Karpas-422 (cell line): ENCODE measurements around the gene EIF6. TPM values are rescaled to one million over a fixed set of nuclear protein-coding genes. Genes with fewer than 3 reads are reported as not detected.
A peak's percentile ranks its signal among the peaks of the same experiment; 100 is the strongest.

Experiments
- DNase-seq: peaks from one replicate; pipeline ENCODE4 v3.0.0-alpha.2; 2015
- H2AFZ ChIP-seq: fragments of 200-600 bp; sonication (generic); 2 replicates; pipeline ENCODE4 v1.6.1; 2014; ENCODE audit warnings: antibody characterized with exemption, low read length, mixed read lengths
- H3K27ac ChIP-seq: fragments of 200-600 bp; sonication (generic); 2 replicates; pipeline ENCODE4 v1.5.1; 2014; ENCODE audit warnings: mild to moderate bottlenecking, low read length, moderate library complexity
- H3K27me3 ChIP-seq: fragments of 200-600 bp; sonication (generic); 2 replicates; pipeline ENCODE4 v1.6.1; 2014; ENCODE audit warnings: low read length, mixed read lengths
- H3K36me3 ChIP-seq: fragments of 200-600 bp; sonication (generic); 2 replicates; pipeline ENCODE4 v1.6.1; 2014; ENCODE audit warnings: low read length, mixed read lengths; ENCODE audit not compliant: insufficient read depth
- H3K4me1 ChIP-seq: fragments of 200-600 bp; sonication (generic); 2 replicates; pipeline ENCODE4 v1.6.1; 2014; ENCODE audit warnings: mild to moderate bottlenecking, low read length, mixed read lengths
- H3K4me2 ChIP-seq: fragments of 200-600 bp; sonication (generic); 2 replicates; pipeline ENCODE4 v1.6.1; 2014; ENCODE audit warnings: low read length, low read depth, mild to moderate bottlenecking; ENCODE audit not compliant: poor library complexity, severe bottlenecking
- H3K4me3 ChIP-seq: fragments of 200-600 bp; sonication (generic); 2 replicates; pipeline ENCODE4 v1.5.1; 2014; ENCODE audit warnings: mild to moderate bottlenecking, antibody characterized with exemption, low read length, mixed read lengths
- H3K79me2 ChIP-seq: fragments of 200-600 bp; sonication (generic); 2 replicates; pipeline ENCODE4 v1.6.1; 2014; ENCODE audit warnings: mild to moderate bottlenecking, low read length, mixed read lengths
- H3K9ac ChIP-seq: fragments of 200-600 bp; sonication (generic); 2 replicates; pipeline ENCODE4 v1.6.0; 2014; ENCODE audit warnings: low read length
- H3K9me2 ChIP-seq: fragments of 200-600 bp; sonication (generic), shearing (Covaris generic); replicated peaks from 2 replicates; pipeline ENCODE4 v1.6.0; 2014; ENCODE audit warnings: mild to moderate bottlenecking, low read length, moderate library complexity; ENCODE audit not compliant: insufficient read depth
- H3K9me3 ChIP-seq: fragments of 300-700, 200-600 bp; sonication (generic); 2 replicates; pipeline ENCODE4 v1.6.1; 2014; ENCODE audit warnings: low read length, mixed read lengths
- H4K20me1 ChIP-seq: fragments of 200-600 bp; sonication (generic); 2 replicates; pipeline ENCODE4 v1.6.1; 2014; ENCODE audit warnings: mild to moderate bottlenecking, antibody characterized with exemption, low read length, low read depth; ENCODE audit not compliant: insufficient read depth
- total RNA-seq: library from RNA; depleted of rRNA; stranded (reverse); fragments of >200 nt; shearing (Covaris generic); gene quantifications from 2 replicates; pipeline ENCODE4 v1.2.3, GENCODE V29; 2014; ENCODE audit warnings: low replicate concordance

Gene EIF6
- total RNA-seq, 1 experiment from 2014 or later = 150 TPM

DNA sequence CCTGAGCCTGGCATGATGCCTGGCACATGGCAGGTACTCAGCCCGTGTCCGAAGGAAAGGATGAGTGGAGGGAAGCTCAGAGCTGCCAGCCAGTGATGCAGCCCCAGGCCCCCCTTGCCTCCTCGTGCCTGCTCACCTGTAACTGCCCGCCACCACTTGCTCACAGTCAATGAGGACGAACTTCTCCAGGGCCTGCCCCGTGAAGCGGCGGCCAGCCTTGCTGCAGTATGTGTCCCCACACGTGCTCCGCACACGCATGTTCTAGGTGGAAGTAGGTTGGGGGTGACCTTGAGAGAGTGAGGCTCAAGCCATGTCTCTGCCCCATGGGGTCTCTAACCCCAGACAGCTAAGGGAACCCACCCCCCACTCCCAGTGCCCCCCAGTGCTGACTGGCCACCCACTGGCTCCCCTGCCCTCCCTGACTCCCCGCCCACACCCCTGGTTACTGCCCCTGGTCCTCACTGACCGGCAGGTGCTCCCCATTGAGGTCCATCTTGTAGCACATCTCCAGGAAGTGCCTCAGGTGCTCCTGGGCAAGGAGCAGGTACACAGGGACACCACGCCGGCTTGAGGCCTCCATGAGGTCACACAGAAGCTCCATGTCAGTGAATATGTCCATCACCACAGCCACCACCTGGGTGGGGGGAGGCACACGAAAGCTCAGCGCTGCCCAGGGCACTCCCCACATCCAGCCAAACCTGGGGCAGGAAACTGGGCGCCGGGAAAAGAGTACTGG is 3.9 kb upstream of the EIF6 start:
- H3K79me2 ChIP-seq = peaks cover 10% of the 10 kb centered on the region
- no peaks in the 10 kb centered on the region for H3K9me3 ChIP-seq
- H4K20me1 ChIP-seq = peaks cover 3% of the 10 kb centered on the region; the same call in 1 of the 2 replicates
- no peaks in the 10 kb centered on the region for H3K27me3 ChIP-seq
- no peak overlapping the region for H2AFZ ChIP-seq
- H3K9ac ChIP-seq = no peak overlapping the region
- no peak overlapping the region for H3K27ac ChIP-seq
- DNase-seq = no peak
- no peak overlapping the region for H3K4me3 ChIP-seq
- no peaks in the 10 kb centered on the region for H3K9me2 ChIP-seq
- no peak overlapping the region for H3K4me2 ChIP-seq
- 0 out of 2 replicates have a peak, but pooled peaks cover under 1% of the 10 kb centered on the region for H3K36me3 ChIP-seq
- H3K4me1 ChIP-seq = peaks cover 9% of the 10 kb centered on the region

DNA sequence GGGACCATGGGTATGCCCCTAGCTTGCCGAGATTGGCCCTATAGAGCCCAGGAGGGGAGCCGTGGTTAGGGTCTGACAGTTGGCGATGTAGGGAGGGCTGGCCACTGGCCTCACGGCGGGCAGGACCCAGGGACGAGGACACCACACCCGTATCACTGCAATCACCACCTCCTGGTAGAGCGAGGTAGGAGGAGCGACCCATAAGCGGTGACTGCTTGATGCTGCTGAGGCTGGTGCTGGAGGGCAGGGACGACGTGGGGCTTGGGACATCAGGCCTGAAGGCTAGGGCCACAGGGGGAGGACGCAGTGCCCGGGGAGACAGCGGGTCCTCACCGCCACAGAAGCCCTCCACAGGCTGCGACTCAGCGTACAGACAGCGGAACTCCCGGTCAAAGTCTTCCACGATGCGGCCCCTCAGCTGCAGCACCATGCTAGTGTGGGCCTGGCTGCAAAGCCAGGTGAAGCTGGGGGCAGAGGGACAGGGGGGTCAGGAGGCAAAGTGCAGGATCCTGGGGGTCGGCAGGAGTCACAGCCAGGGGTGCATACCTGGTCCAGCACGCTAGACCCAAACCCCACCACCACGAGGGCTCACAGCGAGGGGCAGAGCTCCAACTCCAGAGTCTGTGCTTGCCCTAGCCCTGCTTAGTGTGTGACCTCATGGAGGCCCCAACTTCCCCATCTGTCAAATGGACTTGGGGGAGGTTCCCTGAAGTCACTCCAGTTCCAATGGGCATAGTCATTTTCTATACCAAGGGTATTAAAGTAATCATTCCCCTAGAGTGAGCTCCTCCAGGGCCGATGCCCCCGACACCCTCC is 3.1 kb upstream of the EIF6 start:
- H3K4me2 ChIP-seq = no peak overlapping the region

DNA sequence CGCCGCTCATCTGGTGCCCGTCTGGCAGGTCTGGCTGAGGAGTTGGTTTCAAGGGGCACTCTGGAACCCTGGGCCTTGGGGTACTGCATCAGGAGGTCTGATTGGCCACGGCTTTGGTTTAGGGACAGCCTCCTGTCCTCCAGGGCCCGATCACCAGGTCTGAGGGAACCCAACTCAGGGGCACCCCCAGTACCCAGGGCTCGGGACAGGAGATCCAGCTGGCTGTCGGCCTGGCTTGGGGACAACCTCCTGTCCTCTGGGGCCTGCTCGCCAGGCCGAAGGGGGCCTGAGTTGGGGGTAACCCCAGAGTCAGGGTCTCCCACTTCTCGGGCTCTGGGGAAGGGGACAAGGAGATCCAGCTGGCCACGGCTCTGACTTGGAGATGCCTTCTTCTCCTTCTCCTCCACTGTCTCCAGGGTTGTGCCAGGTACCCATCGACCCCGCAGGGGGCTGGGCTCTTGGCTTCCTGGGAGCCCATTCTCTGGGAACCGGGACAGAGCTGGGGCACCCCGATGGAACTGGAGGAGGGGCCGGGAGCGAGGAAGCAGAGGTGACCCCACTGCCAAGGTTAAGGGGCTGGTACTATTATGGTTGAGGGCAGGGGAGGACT is 2.4 kb upstream of the EIF6 start:
- no peak for DNase-seq
- no peaks in the 10 kb centered on the region for H3K9me2 ChIP-seq
- peaks cover 25% of the 10 kb centered on the region for H3K79me2 ChIP-seq
- no peak overlapping the region for H3K4me2 ChIP-seq
- no peaks in the 10 kb centered on the region for H3K9me3 ChIP-seq
- H3K36me3 ChIP-seq = peaks cover 10% of the 10 kb centered on the region; the same call in 1 of the 2 replicates
- H4K20me1 ChIP-seq = peaks cover 3% of the 10 kb centered on the region; the same call in 1 of the 2 replicates
- H3K4me3 ChIP-seq = no peak overlapping the region
- no peak overlapping the region for H3K9ac ChIP-seq
- no peaks in the 10 kb centered on the region for H3K27me3 ChIP-seq
- no peak overlapping the region for H3K27ac ChIP-seq
- peaks cover 13% of the 10 kb centered on the region for H3K4me1 ChIP-seq
- H2AFZ ChIP-seq = no peak overlapping the region

More for the DNA sequence above, 3.1 kb upstream of the EIF6 start:
- no peaks in the 10 kb centered on the region for H3K27me3 ChIP-seq
- H3K9me3 ChIP-seq = no peaks in the 10 kb centered on the region
- 0 out of 2 replicates have a peak, but pooled peaks cover 3% of the 10 kb centered on the region for H3K36me3 ChIP-seq
- peaks cover 3% of the 10 kb centered on the region; the same call in 1 of the 2 replicates for H4K20me1 ChIP-seq
- no peak for DNase-seq
- H3K9ac ChIP-seq = no peak overlapping the region
- H2AFZ ChIP-seq = no peak overlapping the region
- H3K79me2 ChIP-seq = peaks cover 18% of the 10 kb centered on the region
- H3K4me3 ChIP-seq = no peak overlapping the region
- no peak overlapping the region for H3K27ac ChIP-seq
- H3K9me2 ChIP-seq = no peaks in the 10 kb centered on the region
- peaks cover 13% of the 10 kb centered on the region for H3K4me1 ChIP-seq

- Histone ChIP-seq H3K4me1 (peaks cover 13% of the 10 kb centered on the region), H3K9me2 (no peaks in the 10 kb centered on the region), H3K27ac (no peak overlapping the region), H3K4me2 (no peak overlapping the region), H3K9me3 (no peaks in the 10 kb centered on the region), H3K4me3 (no peak overlapping the region), H3K36me3 (peaks cover 14% of the 10 kb centered on the region), H3K27me3 (no peaks in the 10 kb centered on the region), H3K79me2 (peaks cover 32% of the 10 kb centered on the region), H2AFZ (no peak overlapping the region), H4K20me1 (peaks cover 3% of the 10 kb centered on the region; the same call in 1 of the 2 replicates), H3K9ac (no peak overlapping the region)
- no peak for DNase-seq
Observed at GRCh38 chr20:35286077-35286898, 1.7 kb upstream of the EIF6 start.

- Histone ChIP-seq H3K27ac (no peak overlapping the region), H3K9ac (peak overlapping the region; percentile 88; the same call in 1 of the 2 replicates), H4K20me1 (peaks cover 3% of the 10 kb centered on the region; the same call in 1 of the 2 replicates), H3K4me2 (peak overlapping the region; percentile 86), H3K27me3 (no peaks in the 10 kb centered on the region), H3K9me3 (no peaks in the 10 kb centered on the region), H2AFZ (no peak overlapping the region), H3K36me3 (peaks cover 14% of the 10 kb centered on the region), H3K9me2 (no peaks in the 10 kb centered on the region), H3K4me3 (peak overlapping the region; percentile 94; the same call in 1 of the 2 replicates), H3K79me2 (peaks cover 32% of the 10 kb centered on the region), H3K4me1 (peaks cover 13% of the 10 kb centered on the region)
- DNase-seq = no peak
Observed at GRCh38 chr20:35285806-35286076, 1.2 kb upstream of the EIF6 start.

DNA sequence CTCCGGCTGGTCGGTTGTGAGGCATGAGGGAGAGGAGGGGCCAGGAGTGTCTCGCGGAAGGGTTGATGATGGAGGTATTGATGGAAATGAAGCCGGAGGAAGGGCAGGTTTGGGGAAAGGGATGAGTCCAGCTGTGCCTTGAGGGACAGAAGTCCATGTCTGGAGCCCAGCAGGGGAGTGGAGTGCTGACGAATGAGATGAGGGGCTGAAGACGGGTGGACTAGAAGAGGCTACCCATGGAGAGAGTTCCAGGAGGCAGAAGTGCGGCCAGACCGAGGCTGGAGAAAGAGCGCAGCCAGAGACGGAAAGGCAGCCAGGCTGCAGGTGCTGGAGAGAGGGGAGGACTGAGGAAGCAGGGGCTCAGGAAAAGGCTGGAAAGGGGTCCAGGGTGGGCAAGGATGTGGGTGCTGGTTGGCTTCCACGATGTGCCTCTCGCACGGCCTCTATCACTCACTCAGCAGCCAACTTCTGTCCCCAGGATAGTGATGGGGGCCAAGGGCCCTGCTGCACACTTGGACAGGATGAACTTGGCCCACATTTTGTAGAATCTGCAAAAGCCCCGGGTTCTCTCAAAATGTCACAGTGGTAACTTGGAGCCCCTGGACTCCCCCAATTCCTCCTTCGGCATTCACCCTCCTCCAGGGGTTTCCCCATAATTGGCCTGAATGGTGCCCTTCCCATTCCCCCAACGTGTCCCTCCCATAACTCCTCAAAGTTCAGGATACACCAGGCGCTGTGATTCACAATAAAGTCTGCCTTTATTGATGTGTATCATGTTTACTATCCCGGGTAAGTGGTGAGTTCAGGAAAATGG is 627 bp upstream of the EIF6 start:
- Histone ChIP-seq H4K20me1 (peaks cover 3% of the 10 kb centered on the region; the same call in 1 of the 2 replicates), H3K9ac (peak overlapping the region; percentile 88), H3K4me2 (peak overlapping the region; percentile 86), H3K36me3 (peaks cover 17% of the 10 kb centered on the region), H3K27me3 (no peaks in the 10 kb centered on the region), H3K27ac (no peak overlapping the region), H3K79me2 (peaks cover 32% of the 10 kb centered on the region), H2AFZ (peak overlapping the region; percentile 85), H3K4me3 (peak overlapping the region; percentile 94), H3K9me3 (no peaks in the 10 kb centered on the region), H3K9me2 (no peaks in the 10 kb centered on the region), H3K4me1 (peaks cover 13% of the 10 kb centered on the region)
- DNase-seq = no peak
